Suprapubic skin (tissue), 4 donors: ENCODE measurements around the gene CD99L2. TPM values are rescaled to one million over a fixed set of nuclear protein-coding genes. Genes with fewer than 3 reads are reported as not detected.

Source experiments
- DNase-seq, 2 donors: peaks; one replicate each; pipeline ENCODE4 v3.0.0-alpha.2; 2019; ENCODE audit warnings: low spot score in 2 of 2
- H3K27ac ChIP-seq: fragments of 200-600 bp; sonication (generic); one replicate; pipeline ENCODE4 v1.5.1; 2019
- H3K27me3 ChIP-seq: fragments of 200-600 bp; sonication (generic); one replicate; pipeline ENCODE4 v1.5.1; 2019
- H3K36me3 ChIP-seq: fragments of 200-600 bp; sonication (generic); one replicate; pipeline ENCODE4 v1.5.1; 2019
- H3K4me1 ChIP-seq: fragments of 200-600 bp; sonication (generic); one replicate; pipeline ENCODE4 v1.5.1; 2019
- H3K4me3 ChIP-seq: fragments of 200-600 bp; sonication (generic); one replicate; pipeline ENCODE4 v1.5.1; 2019; ENCODE audit warnings: mild to moderate bottlenecking
- H3K9me3 ChIP-seq: fragments of 200-600 bp; sonication (generic); one replicate; pipeline ENCODE4 v1.5.1; 2019
- CTCF ChIP-seq, 2 donors: fragments of 200-600 bp in 1 of 2; fragments of 450-650 bp in 1 of 2; sonication (generic) in 1 of 2; IDR thresholded peaks; one replicate each; pipeline ENCODE4 v1.5.1; 2016 to 2019; ENCODE audit warnings: antibody characterized with exemption in 2 of 2, mild to moderate bottlenecking in 1 of 2, moderate library complexity in 1 of 2
- EP300 ChIP-seq: sonication (generic); formaldehyde crosslinking; IDR thresholded peaks from one replicate; pipeline ENCODE4 v1.6.1; 2017; ENCODE audit warnings: antibody characterized with exemption
- POLR2A ChIP-seq, 2 donors: fragments of 450-650 bp; IDR thresholded peaks; one replicate each; pipeline ENCODE4 v1.6.1; 2017; ENCODE audit warnings: antibody characterized with exemption in 2 of 2, mild to moderate bottlenecking in 2 of 2, moderate library complexity in 2 of 2
- POLR2AphosphoS5 ChIP-seq, 3 donors: sonication (generic); formaldehyde crosslinking; IDR thresholded peaks; one replicate each; pipeline ENCODE4 v1.6.1; 2017; ENCODE audit warnings: antibody characterized with exemption in 3 of 3
- WGBS: methylation state at CpG from one replicate; pipeline ENCODE4 v1.1.5; 2018; 5-methylcytosine and 5-hydroxymethylcytosine counted together
- total RNA-seq, 4 donors: library from RNA; depleted of rRNA; stranded (reverse); fragments of >200 nt; gene quantifications; one replicate each; pipeline ENCODE4 v1.1.0, GENCODE V29; 2016

Gene CD99L2
- total RNA-seq, 4 donors from 2014 or later: 12.6 to 24.5 (median 18.7) TPM

GRCh38 chrX:150768132-150768485 lies 130.4 kb downstream of the CD99L2 start:
- no peak for DNase-seq
- peaks cover 23% of the 10 kb centered on the region for H3K4me1 ChIP-seq
- no peak overlapping the region for H3K27ac ChIP-seq
- H3K4me3 ChIP-seq: no peak overlapping the region
- H3K9me3 ChIP-seq: no peaks in the 10 kb centered on the region
- H3K27me3 ChIP-seq: no peaks in the 10 kb centered on the region
- no peaks in the 10 kb centered on the region for H3K36me3 ChIP-seq
- no peak for TF ChIP-seq CTCF (IDR thresholded peaks at IDR 0.05)
- TF ChIP-seq POLR2AphosphoS5 (IDR thresholded peaks at IDR 0.05): no peak
- TF ChIP-seq EP300: no peak
- no peak for TF ChIP-seq POLR2A (IDR thresholded peaks at IDR 0.05)
- WGBS: 78% methylated on average over 10 of the region's 10 CpGs

- no peak for TF ChIP-seq POLR2A (IDR thresholded peaks at IDR 0.05)
- no peak for TF ChIP-seq EP300
- TF ChIP-seq CTCF (IDR thresholded peaks at IDR 0.05): no peak
- no peak for TF ChIP-seq POLR2AphosphoS5 (IDR thresholded peaks at IDR 0.05)
- Histone ChIP-seq H3K4me3 (no peak overlapping the region), H3K9me3 (no peaks in the 10 kb centered on the region), H3K27ac (no peak overlapping the region), H3K27me3 (no peaks in the 10 kb centered on the region), H3K36me3 (no peaks in the 10 kb centered on the region), H3K4me1 (peaks cover 23% of the 10 kb centered on the region)
- DNase-seq: no peak
- 74% methylated on average over 17 of the region's 17 CpGs for WGBS
Measured at GRCh38 chrX:150767475-150768131, 130.9 kb downstream of the CD99L2 start.

GRCh38 chrX:150767045-150767395 lies 131.4 kb downstream of the CD99L2 start:
- TF ChIP-seq CTCF (IDR thresholded peaks at IDR 0.05) (no peak), POLR2A (IDR thresholded peaks at IDR 0.05) (no peak), EP300 (no peak), POLR2AphosphoS5 (IDR thresholded peaks at IDR 0.05) (no peak)
- Histone ChIP-seq H3K36me3 (no peaks in the 10 kb centered on the region), H3K9me3 (no peaks in the 10 kb centered on the region), H3K4me1 (peaks cover 18% of the 10 kb centered on the region), H3K27me3 (no peaks in the 10 kb centered on the region), H3K4me3 (no peak overlapping the region), H3K27ac (no peak overlapping the region)
- DNase-seq: no peak
- 30% methylated on average over 2 of the region's 9 CpGs for WGBS

- Histone ChIP-seq H3K4me1 (peaks cover 16% of the 10 kb centered on the region), H3K36me3 (no peaks in the 10 kb centered on the region), H3K27ac (no peak overlapping the region), H3K9me3 (no peaks in the 10 kb centered on the region), H3K27me3 (no peaks in the 10 kb centered on the region), H3K4me3 (no peak overlapping the region)
- TF ChIP-seq CTCF (IDR thresholded peaks at IDR 0.05) (no peak), EP300 (no peak), POLR2A (IDR thresholded peaks at IDR 0.05) (no peak), POLR2AphosphoS5 (IDR thresholded peaks at IDR 0.05) (no peak)
- no peak for DNase-seq
- 81% methylated on average over 12 of the region's 13 CpGs for WGBS
Measured at GRCh38 chrX:150766351-150767044, 132.0 kb downstream of the CD99L2 start.

GRCh38 chrX:150765782-150766350 lies 132.6 kb downstream of the CD99L2 start:
- DNase-seq: no peak

More at GRCh38 chrX:150765782-150766350, 132.6 kb downstream of the CD99L2 start:
- no peak overlapping the region for H3K4me3 ChIP-seq
- H3K27me3 ChIP-seq: no peaks in the 10 kb centered on the region
- H3K27ac ChIP-seq: no peak overlapping the region
- no peak for TF ChIP-seq POLR2A (IDR thresholded peaks at IDR 0.05)
- TF ChIP-seq POLR2AphosphoS5 (IDR thresholded peaks at IDR 0.05): no peak
- no peak for TF ChIP-seq EP300
- TF ChIP-seq CTCF (IDR thresholded peaks at IDR 0.05): no peak
- H3K9me3 ChIP-seq: no peaks in the 10 kb centered on the region
- no peaks in the 10 kb centered on the region for H3K36me3 ChIP-seq
- peaks cover 16% of the 10 kb centered on the region for H3K4me1 ChIP-seq
- WGBS: 83% methylated on average over 19 of the region's 19 CpGs
